Panc1 (cell line): ENCODE results near the gene DNAJB7. TPM values are rescaled to one million over a fixed set of nuclear protein-coding genes. Genes with fewer than 3 reads are reported as not detected.

Experiments
- ATAC-seq: fragments of 200-7000 bp; cut with Tn5 transposase; 2 replicates; pipeline ENCODE4 v1.9.1; 2020; ENCODE audit warnings: mild to moderate bottlenecking, moderate library complexity
- Bru-seq: library from RNA; stranded (reverse); fragments of 400-500 nt; gene quantifications from one replicate; lab custom pipeline; 2021; lab: Mats Ljungman, UMichigan
- BruChase-seq, 2 experiments: library from RNA; stranded (reverse); fragments of 400-500 nt; gene quantifications; one replicate each; lab custom pipeline; 2021; lab: Mats Ljungman, UMichigan
- BruUV-seq: library from RNA; stranded (reverse); fragments of 400-500 nt; replicated peaks from 2 replicates; lab custom pipeline; 2021; lab: Mats Ljungman, UMichigan
- CTCF ChIA-PET: fragments of 300-600 bp; sonication (Branson Sonifier 250); formaldehyde crosslinking; loops from one replicate; lab custom pipeline; 2022; ENCODE audit warnings: antibody characterized with exemption; lab: Charles Lee
- POLR2A ChIA-PET: fragments of 300-600 bp; sonication (Branson Sonifier 250); formaldehyde crosslinking; loops from one replicate; lab custom pipeline; 2022; ENCODE audit warnings: antibody characterized with exemption; lab: Charles Lee
- DNase-seq: peaks from one replicate; pipeline ENCODE4 v3.0.0-alpha.2; 2010; ENCODE audit warnings: low read depth, low spot score
- H3K27ac ChIP-seq: 2 replicates; pipeline ENCODE4 v1.5.1; 2011; ENCODE audit warnings: mild to moderate bottlenecking, low read length, inconsistent platforms
- H3K27me3 ChIP-seq: fragments of 200-500 bp; sonication (Bioruptor generic); 2 replicates; pipeline ENCODE4 v1.6.0; 2014; ENCODE audit warnings: low read length, inconsistent platforms; ENCODE audit not compliant: control insufficient read depth, insufficient read depth
- H3K36me3 ChIP-seq: fragments of 200-500 bp; sonication (Bioruptor generic); 2 replicates; pipeline ENCODE4 v1.5.1; 2014; ENCODE audit warnings: inconsistent platforms, mild to moderate bottlenecking, low read length, moderate library complexity; ENCODE audit not compliant: control insufficient read depth, insufficient read depth
- H3K4me1 ChIP-seq: 2 replicates; pipeline ENCODE4 v1.5.1; 2011; ENCODE audit warnings: inconsistent platforms, mild to moderate bottlenecking, low read length, moderate library complexity; ENCODE audit not compliant: control insufficient read depth, insufficient read depth
- H3K4me3 ChIP-seq, 2 experiments: 2 replicates each; pipeline ENCODE4 v1.5.1; 2011 to 2012; ENCODE audit warnings: low read depth in 2 of 2, low read length in 2 of 2, mild to moderate bottlenecking in 2 of 2, inconsistent platforms in 1 of 2, moderate library complexity in 1 of 2
- H3K9me3 ChIP-seq: fragments of 200-500 bp; sonication (Bioruptor generic); 2 replicates; pipeline ENCODE4 v1.5.1; 2014; ENCODE audit warnings: low read depth, mild to moderate bottlenecking, inconsistent platforms, low read length, moderate library complexity; ENCODE audit not compliant: control insufficient read depth, insufficient read depth
- POLR2AphosphoS5 ChIP-seq: IDR thresholded peaks from 2 replicates; pipeline ENCODE4 v1.6.1; 2012; ENCODE audit warnings: mild to moderate bottlenecking, low read depth, low read length, moderate library complexity
- REST ChIP-seq, 2 experiments: IDR thresholded peaks; 2 replicates each; pipeline ENCODE4 v1.6.1; 2011 to 2012; ENCODE audit warnings: low read depth in 2 of 2, control low read depth in 1 of 2, low read length in 1 of 2, mild to moderate bottlenecking in 1 of 2, moderate library complexity in 1 of 2; ENCODE audit not compliant: insufficient read depth in 1 of 2
- SIN3A ChIP-seq: IDR thresholded peaks from 2 replicates; pipeline ENCODE4 v1.6.1; 2012; ENCODE audit warnings: low read depth, mild to moderate bottlenecking, low read length, moderate library complexity, borderline replicate concordance; ENCODE audit not compliant: insufficient read depth
- TCF7L2 ChIP-seq: IDR thresholded peaks from 2 replicates; pipeline ENCODE4 v1.6.1; 2011; ENCODE audit warnings: mild to moderate bottlenecking, low read depth, low read length, inconsistent platforms
- in situ Hi-C: cut with HindIII; loops from 2 replicates; pipeline ENCODE4 v1.10.0; 2016; ENCODE audit warnings: low sequenced_read_pairs, low pct_unique_long_range_greater_than_20kb
- intact Hi-C: fragments of 100-400 bp; cut with micrococcal nuclease; formaldehyde crosslinking; loops from one replicate; pipeline ENCODE4 v1.10.0; 2022; ENCODE audit not compliant: unreplicated experiment
- long read RNA-seq: library from polyadenylated mRNA; unstranded; transcript quantifications from one replicate; pipeline ENCODE4 v2.0.0, GENCODE V29; 2021; ENCODE audit not compliant: unreplicated experiment
- polyA plus RNA-seq: library from polyadenylated mRNA; unstranded; fragments of >200 nt; gene quantifications from one replicate; pipeline ENCODE4 v1.2.1, GENCODE V29; 2012; ENCODE audit warnings: missing spikeins; ENCODE audit not compliant: insufficient read length
- total RNA-seq: library from RNA; stranded (reverse); gene quantifications from one replicate; pipeline ENCODE4 v1.2.1, GENCODE V29; 2021; ENCODE audit not compliant: unreplicated experiment
- TF ChIP-seq, protein P1 (sequence below): fragments of 450-650 bp; IDR thresholded peaks from 2 replicates; pipeline ENCODE4 v1.5.1; 2017; ENCODE audit warnings: mild to moderate bottlenecking

Gene DNAJB7
- total RNA-seq: not detected
- not detected for polyA plus RNA-seq
- not detected for Bru-seq, nascent RNA
- BruChase-seq, experiment 1, labeled RNA remaining after a 2-hour chase: not detected
- not detected for BruChase-seq, experiment 2, labeled RNA remaining after a 6-hour chase
- long read RNA-seq, partial matches to known transcripts: 0 of 1 reads
- long read RNA-seq, other reads (novel, unspliced or antisense): 0 of 1 reads

DNA sequence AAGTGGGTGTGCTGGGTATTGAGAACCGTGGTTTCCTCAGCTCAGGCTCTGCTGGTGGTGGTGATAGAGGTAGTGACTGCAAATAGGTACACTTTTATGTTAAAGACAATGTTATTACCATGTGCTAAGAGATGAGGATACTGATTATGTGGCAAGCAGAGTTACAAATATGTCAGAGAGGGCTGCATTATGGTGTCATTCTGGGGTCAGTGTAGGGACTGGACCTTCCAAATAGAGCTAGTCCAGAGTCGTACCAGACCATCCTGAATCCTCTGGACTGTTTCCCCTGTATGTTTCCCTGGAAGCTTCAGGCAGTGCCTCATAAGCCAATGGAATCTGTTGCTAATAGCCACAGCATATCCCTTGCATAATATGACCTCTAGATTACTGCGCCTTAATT, at the start of gene DNAJB7:
DNAJB7 (minus strand) TSS at position 101 of the 400 bp plus-strand sequence. CDS start 119 bp downstream, outside the sequence.
- no peaks in the 10 kb centered on the region for H3K27me3 ChIP-seq
- POLR2A ChIA-PET: no interaction called here
- ATAC-seq (no peak), DNase-seq (no peak)
- no peak within 1 kb of the TSS for H3K27ac ChIP-seq
- TF ChIP-seq, protein P1, sequence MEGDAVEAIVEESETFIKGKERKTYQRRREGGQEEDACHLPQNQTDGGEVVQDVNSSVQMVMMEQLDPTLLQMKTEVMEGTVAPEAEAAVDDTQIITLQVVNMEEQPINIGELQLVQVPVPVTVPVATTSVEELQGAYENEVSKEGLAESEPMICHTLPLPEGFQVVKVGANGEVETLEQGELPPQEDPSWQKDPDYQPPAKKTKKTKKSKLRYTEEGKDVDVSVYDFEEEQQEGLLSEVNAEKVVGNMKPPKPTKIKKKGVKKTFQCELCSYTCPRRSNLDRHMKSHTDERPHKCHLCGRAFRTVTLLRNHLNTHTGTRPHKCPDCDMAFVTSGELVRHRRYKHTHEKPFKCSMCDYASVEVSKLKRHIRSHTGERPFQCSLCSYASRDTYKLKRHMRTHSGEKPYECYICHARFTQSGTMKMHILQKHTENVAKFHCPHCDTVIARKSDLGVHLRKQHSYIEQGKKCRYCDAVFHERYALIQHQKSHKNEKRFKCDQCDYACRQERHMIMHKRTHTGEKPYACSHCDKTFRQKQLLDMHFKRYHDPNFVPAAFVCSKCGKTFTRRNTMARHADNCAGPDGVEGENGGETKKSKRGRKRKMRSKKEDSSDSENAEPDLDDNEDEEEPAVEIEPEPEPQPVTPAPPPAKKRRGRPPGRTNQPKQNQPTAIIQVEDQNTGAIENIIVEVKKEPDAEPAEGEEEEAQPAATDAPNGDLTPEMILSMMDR: no peak
- TF ChIP-seq TCF7L2: no peak
- TF ChIP-seq SIN3A: no peak
- no peak for TF ChIP-seq POLR2AphosphoS5
- no peak for TF ChIP-seq REST (IDR thresholded peaks at IDR 0.05; ENCODE audit: insufficient read depth in 1 of 2, low read depth in 2 of 2, low read length in 1 of 2)
- peaks cover 6% of the 10 kb centered on the region for H3K4me1 ChIP-seq
- H3K9me3 ChIP-seq: no peaks in the 10 kb centered on the region
- H3K4me3 ChIP-seq: no peak within 1 kb of the TSS
- no TSS peak for BruUV-seq
- no peaks in the 10 kb centered on the region; the same call in 1 of the 2 replicates for H3K36me3 ChIP-seq
- intact Hi-C loops (no loop called here), in situ Hi-C loops (no loop called here)
- CTCF ChIA-PET: no interaction called here

DNA sequence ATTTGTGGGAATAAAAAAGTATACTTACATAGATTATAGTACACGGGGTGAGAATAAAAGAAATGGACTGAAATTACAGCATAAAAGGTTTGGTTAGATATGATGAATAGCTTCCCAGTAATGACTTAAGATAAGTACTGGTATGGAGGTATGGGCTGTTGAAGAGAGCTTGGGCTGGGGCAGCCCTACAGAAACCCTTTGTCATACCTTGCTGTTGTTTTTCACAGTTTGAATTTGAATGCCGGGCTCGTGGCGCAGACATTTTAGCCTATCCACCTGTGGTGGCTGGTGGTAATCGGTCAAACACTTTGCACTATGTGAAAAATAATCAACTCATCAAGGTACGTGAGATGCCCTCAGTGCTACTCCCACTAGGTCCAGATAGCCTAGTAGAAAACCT, 47.0 kb upstream of the DNAJB7 start:
- no TSS peak for BruUV-seq
- CTCF ChIA-PET: no interaction called here
- Histone ChIP-seq H3K9me3 (no peaks in the 10 kb centered on the region), H3K27ac (no peak overlapping the region), H3K4me3 (no peak overlapping the region), H3K4me1 (no peaks in the 10 kb centered on the region), H3K27me3 (no peaks in the 10 kb centered on the region), H3K36me3 (no peaks in the 10 kb centered on the region; the same call in 1 of the 2 replicates)
- POLR2A ChIA-PET: no interaction called here
- in situ Hi-C loops: no loop called here
- intact Hi-C loops: no loop called here
- no peak for DNase-seq
- TF ChIP-seq TCF7L2 (no peak), POLR2AphosphoS5 (no peak), SIN3A (no peak), REST (IDR thresholded peaks at IDR 0.05; ENCODE audit: insufficient read depth in 1 of 2, low read depth in 2 of 2, low read length in 1 of 2) (no peak)
- TF ChIP-seq, protein P1: no peak
- no peak for ATAC-seq
